Measurements from ENCODE around the gene TSEN15. TPM values are rescaled to one million over a fixed set of nuclear protein-coding genes. Genes with fewer than 3 reads are reported as not detected.

Gene TSEN15
- polyA plus RNA-seq, 3 donors, result 7.2 to 19.8 (median 15.2) TPM

- 56 to 70% (median 61%) methylated on average over 4 of the region's 4 CpGs for WGBS, 3 donors
- H3K27ac ChIP-seq (ENCODE audit: low read depth, low read length), result no peak overlapping the region
These were observed 2.8 kb upstream of the TSEN15 start for GRCh38 chr1:184048561-184049240.

GRCh38 chr1:184049291-184049690 lies 2.2 kb upstream of the TSEN15 start:
- WGBS, 3 donors, result 92 to 95% (median 94%) methylated on average over 2 of the region's 2 CpGs
- H3K27ac ChIP-seq (ENCODE audit: low read depth, low read length), result no peak overlapping the region

GRCh38 chr1:184049836-184050468 lies 1.6 kb upstream of the TSEN15 start:
- H3K27ac ChIP-seq (ENCODE audit: low read depth, low read length), result no peak overlapping the region
- 81 to 89% (median 84%) methylated on average over 2 of the region's 2 CpGs for WGBS, 3 donors

- no peak overlapping the region for H3K27ac ChIP-seq (ENCODE audit: low read depth, low read length)
These were observed 894 bp upstream of the TSEN15 start for GRCh38 chr1:184050636-184051035.

GRCh38 chr1:184051138-184051484 lies 419 bp upstream of the TSEN15 start:
- H3K27ac ChIP-seq (ENCODE audit: low read depth, low read length), result no peak overlapping the region
- 0 to 1% (median 0%) methylated on average over 6 of the region's 6 CpGs for WGBS, 3 donors

GRCh38 chr1:184052194-184052559 lies 647 bp downstream of the TSEN15 start:
- 5 to 8% (median 6%) methylated on average over 7 of the region's 7 CpGs for WGBS, 3 donors
- H3K27ac ChIP-seq (ENCODE audit: low read depth, low read length), result no peak overlapping the region

GRCh38 chr1:184052750-184053149 lies 1.2 kb downstream of the TSEN15 start:
- no peak overlapping the region for H3K27ac ChIP-seq (ENCODE audit: low read depth, low read length)
- WGBS, 3 donors, result 52 to 77% (median 61%) methylated on average over 3 of the region's 3 CpGs

GRCh38 chr1:184053881-184054280 lies 2.4 kb downstream of the TSEN15 start:
- H3K27ac ChIP-seq (ENCODE audit: low read depth, low read length), result no peak overlapping the region

GRCh38 chr1:184056921-184057555 lies 5.5 kb downstream of the TSEN15 start:
- no peak overlapping the region for H3K27ac ChIP-seq (ENCODE audit: low read depth, low read length)
- WGBS, 3 donors, result 54 to 59% (median 57%) methylated on average over 2 of the region's 2 CpGs

- H3K27ac ChIP-seq (ENCODE audit: low read depth, low read length), result no peak overlapping the region
These were observed 8.4 kb downstream of the TSEN15 start for GRCh38 chr1:184059887-184060286.

- 92 to 97% (median 96%) methylated on average over 3 of the region's 3 CpGs for WGBS, 3 donors
- no peak overlapping the region for H3K27ac ChIP-seq (ENCODE audit: low read depth, low read length)
These were observed 8.8 kb downstream of the TSEN15 start for GRCh38 chr1:184060316-184060715.

- no peak overlapping the region for H3K27ac ChIP-seq (ENCODE audit: low read depth, low read length)
- WGBS, 3 donors, result 30 to 86% (median 85%) methylated on average over 2 of the region's 2 CpGs
These were observed 10.0 kb downstream of the TSEN15 start for GRCh38 chr1:184061396-184062003.

- no peak overlapping the region for H3K27ac ChIP-seq (ENCODE audit: low read depth, low read length)
- 87 to 90% (median 88%) methylated on average over 3 of the region's 3 CpGs for WGBS, 3 donors
These were observed 11.2 kb downstream of the TSEN15 start for GRCh38 chr1:184062640-184063286.

- H3K27ac ChIP-seq (ENCODE audit: low read depth, low read length), result no peak overlapping the region
These were observed 14.0 kb downstream of the TSEN15 start for GRCh38 chr1:184065559-184065958.

GRCh38 chr1:184068354-184068753 lies 16.8 kb downstream of the TSEN15 start:
- no peak overlapping the region for H3K27ac ChIP-seq (ENCODE audit: low read depth, low read length)

GRCh38 chr1:184069675-184070074 lies 18.1 kb downstream of the TSEN15 start:
- WGBS, 3 donors, result 68 to 80% (median 75%) methylated on average over 2 of the region's 2 CpGs
- H3K27ac ChIP-seq (ENCODE audit: low read depth, low read length), result no peak overlapping the region

GRCh38 chr1:184072376-184072775 lies 20.8 kb downstream of the TSEN15 start:
- H3K27ac ChIP-seq (ENCODE audit: low read depth, low read length), result no peak overlapping the region
- 81 to 91% (median 85%) methylated on average over 2 of the region's 2 CpGs for WGBS, 3 donors

- WGBS, 3 donors, result 81 to 87% (median 84%) methylated on average over 2 of the region's 2 CpGs
- no peak overlapping the region for H3K27ac ChIP-seq (ENCODE audit: low read depth, low read length)
These were observed 22.9 kb downstream of the TSEN15 start for GRCh38 chr1:184074383-184074782.
